ENCODE results near the gene CHGA. TPM values are rescaled to one million over a fixed set of nuclear protein-coding genes. Genes with fewer than 3 reads are reported as not detected.

The CHGA gene, protein sequence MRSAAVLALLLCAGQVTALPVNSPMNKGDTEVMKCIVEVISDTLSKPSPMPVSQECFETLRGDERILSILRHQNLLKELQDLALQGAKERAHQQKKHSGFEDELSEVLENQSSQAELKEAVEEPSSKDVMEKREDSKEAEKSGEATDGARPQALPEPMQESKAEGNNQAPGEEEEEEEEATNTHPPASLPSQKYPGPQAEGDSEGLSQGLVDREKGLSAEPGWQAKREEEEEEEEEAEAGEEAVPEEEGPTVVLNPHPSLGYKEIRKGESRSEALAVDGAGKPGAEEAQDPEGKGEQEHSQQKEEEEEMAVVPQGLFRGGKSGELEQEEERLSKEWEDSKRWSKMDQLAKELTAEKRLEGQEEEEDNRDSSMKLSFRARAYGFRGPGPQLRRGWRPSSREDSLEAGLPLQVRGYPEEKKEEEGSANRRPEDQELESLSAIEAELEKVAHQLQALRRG
- total RNA-seq = 0.29 TPM

GRCh38 chr14:92922883-92923743, at the start of gene CHGA:
Gene CHGA, plus strand, starts transcription at chr14:92923150. Its CDS starts 210 bp downstream, at chr14:92923360.
- DNase-seq (ENCODE audit: low spot score) = peak; percentile 51

DNA sequence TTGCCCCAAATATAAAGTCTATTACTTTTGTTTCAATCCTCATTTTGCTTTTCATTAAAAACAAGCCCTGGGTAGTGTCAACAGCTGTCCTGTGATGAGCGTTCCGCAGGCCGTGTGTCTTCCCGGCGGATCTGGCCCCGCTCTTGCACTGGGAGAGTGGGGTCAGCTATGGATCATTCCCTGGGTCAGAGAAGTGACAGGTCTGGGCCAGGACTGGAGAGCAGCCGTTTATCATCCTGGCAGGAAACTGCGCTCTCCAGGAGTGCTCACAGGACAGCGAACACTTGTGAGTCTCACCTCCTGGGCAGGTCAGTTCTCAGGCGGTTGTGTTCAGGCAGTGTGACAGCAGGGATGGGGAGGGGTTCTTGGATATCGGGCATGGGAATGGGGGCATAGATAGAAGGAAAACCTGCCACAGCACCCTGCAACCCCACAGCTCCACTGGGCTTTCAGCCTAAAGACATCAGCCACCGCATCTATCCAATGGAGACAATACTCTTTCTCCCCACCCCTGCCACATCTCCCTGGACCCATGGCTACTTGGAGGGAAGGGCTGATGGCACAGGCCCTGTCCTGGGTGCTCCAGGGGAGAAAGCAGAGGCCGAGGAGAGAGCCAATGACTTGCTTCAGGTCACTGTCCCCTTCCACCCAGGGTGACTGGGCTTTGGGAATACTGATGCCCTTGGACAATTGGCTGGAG, 47.8 kb upstream of the CHGA start:
- no peak for DNase-seq (ENCODE audit: low spot score)

DNA sequence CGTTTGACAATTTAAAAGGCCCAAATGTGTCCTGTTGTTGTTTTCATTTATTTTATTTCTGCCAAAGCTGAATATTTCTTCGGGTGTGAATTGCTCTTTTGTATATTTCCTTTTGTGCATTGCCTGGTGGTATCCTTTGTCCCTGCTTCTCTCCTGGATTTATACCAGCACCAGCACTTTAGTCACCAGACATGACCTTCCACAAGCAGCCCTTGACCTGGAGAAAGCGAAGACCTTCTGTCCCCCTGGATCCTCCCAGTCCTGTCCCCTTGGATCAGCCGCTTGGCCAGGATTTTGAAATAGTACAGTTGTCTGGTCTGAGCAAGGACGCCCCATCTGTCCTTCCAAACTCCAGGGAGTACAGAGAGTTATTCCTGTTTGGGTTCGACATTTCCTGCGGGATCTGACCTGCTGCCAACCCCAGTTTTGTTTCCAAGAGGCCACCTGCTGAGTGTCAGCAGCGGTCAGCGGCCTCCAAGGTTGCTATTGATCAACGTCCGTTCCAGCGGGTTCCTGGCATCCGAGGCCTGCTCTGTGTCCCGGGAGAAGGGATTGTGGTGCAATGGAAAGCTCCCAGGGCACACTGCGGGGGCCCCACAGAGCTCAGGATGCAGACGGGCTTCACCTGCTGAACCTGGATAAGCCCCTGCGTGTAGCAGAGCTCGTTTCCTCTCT, 45.1 kb upstream of the CHGA start:
- DNase-seq (ENCODE audit: low spot score) = peak; percentile 83

- no peak for DNase-seq (ENCODE audit: low spot score)
Observed at GRCh38 chr14:92880351-92880750, 42.6 kb upstream of the CHGA start.

GRCh38 chr14:92880851-92881250, 42.1 kb upstream of the CHGA start:
- peak; percentile 40 for DNase-seq (ENCODE audit: low spot score)

DNA sequence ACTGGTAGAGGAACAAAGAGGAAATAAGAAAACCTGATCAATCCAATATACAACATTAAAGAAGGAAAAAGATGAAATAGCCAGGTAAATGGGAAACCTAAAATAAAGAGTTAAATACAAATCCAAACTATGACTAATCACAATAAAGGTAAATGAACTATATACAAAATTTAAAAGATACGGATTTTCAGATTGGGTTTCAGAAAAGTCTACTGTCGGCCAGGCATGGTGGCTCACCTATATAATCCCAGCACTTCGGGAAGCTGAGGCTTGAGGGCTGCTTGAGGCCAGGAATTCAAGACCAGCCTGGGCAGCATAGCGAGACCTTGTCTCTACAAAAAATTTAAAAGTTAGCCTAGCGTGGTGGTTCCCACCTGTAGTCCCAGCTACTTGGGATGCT, 39.9 kb upstream of the CHGA start:
- DNase-seq (ENCODE audit: low spot score) = no peak

GRCh38 chr14:92884410-92884809, 38.5 kb upstream of the CHGA start:
- no peak for DNase-seq (ENCODE audit: low spot score)

GRCh38 chr14:92885279-92886061, 37.5 kb upstream of the CHGA start:
- no peak for DNase-seq (ENCODE audit: low spot score)

DNA sequence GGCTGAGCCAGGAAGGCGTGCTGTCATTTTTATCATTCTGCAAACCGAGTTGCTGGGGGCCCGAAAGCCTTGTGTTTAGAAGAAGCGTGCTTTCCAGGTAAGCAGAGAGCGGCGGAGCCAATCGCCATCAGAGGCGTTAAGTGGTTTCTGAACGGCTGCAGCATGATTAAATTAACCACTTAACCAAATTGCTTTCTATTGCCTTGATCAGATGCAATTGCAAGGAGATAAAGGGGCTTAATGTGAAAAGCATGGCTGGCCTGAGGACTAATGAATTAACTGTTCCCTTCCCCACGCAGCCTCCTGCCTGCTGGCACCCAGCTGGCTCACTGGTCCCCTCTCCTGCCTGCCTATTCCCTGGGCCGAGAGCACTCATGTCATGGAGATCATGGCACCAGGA, 36.6 kb upstream of the CHGA start:
- no peak for DNase-seq (ENCODE audit: low spot score)

DNA sequence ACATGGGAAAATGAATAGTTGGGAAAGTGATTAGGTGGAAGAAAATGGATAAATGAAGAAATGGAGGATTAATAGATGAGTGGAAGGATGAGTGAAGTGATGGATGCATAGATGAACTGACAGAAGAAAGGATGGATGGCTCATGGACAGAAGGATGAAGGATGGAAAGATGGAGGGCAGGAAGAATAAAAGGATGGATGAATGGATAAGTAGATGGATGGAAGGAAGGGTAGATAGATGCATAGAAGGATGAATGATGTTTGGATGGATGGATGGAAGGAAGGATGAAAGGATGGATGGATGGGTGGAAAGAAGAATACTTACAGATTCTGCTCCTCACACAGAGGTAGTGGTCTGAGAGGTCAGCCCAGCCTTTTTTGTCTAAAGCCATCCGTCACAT, 35.8 kb upstream of the CHGA start:
- DNase-seq (ENCODE audit: low spot score) = no peak

GRCh38 chr14:92888896-92889295, 34.1 kb upstream of the CHGA start:
- DNase-seq (ENCODE audit: low spot score) = no peak

- DNase-seq (ENCODE audit: low spot score) = no peak
Observed at GRCh38 chr14:92890830-92891588, 31.9 kb upstream of the CHGA start.

- no peak for DNase-seq (ENCODE audit: low spot score)
Observed at GRCh38 chr14:92892589-92892988, 30.4 kb upstream of the CHGA start.

DNA sequence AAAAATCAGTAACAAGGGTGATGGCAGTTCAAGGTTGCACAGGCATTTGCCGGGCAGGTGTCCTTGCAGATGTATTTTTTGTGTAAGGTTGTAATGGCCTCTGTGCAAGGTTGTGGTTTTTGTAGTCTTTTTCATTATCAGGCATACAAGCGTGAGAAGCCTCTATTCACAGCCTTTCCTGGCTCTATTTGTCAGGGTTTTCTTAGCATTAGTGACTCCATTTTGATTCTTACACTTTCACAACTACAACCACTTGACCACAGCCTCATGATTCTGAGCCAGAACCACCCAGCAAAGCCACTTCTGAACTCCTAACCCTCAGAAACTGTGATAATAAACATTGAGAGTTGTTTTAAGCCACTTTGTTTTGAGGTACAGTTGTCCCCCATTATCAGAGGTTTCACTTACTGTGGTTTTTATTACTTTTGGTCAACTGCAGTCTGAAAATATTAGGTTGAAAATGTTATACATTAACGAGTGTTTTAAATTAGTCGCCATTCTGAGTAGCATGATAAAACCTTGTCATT, 27.5 kb upstream of the CHGA start:
- DNase-seq (ENCODE audit: low spot score) = no peak

GRCh38 chr14:92897922-92898565, 24.9 kb upstream of the CHGA start:
- no peak for DNase-seq (ENCODE audit: low spot score)

DNA sequence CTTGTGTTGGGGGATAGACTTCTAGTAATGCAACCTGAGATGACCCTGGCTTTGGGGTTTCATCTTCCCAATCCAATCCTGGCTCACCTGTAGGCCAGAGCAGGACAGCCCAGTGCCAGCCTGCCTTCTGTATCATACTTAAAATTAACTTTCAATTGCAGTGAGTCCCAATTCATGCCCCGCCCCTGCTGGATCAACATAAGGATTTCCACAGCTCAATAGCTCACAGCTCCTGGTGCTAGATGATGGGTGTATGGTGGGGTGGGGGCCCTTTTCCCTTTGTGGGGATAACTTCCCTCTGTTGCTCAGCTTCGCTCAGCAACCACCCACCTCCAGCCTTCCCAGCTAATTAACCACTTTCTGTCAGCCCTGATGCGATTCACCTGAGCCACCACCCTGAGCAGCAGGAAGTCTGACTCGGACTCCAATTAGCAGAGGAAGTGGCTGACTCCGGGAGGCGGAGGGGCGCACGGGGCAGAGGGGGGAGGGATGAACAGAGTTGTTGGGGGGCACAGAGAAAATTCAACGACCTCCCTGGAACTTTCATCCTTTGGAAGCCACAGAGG, 24.3 kb upstream of the CHGA start:
- DNase-seq (ENCODE audit: low spot score) = no peak

GRCh38 chr14:92900660-92901059, 22.3 kb upstream of the CHGA start:
- no peak for DNase-seq (ENCODE audit: low spot score)

GRCh38 chr14:92902191-92902590, 20.8 kb upstream of the CHGA start:
- no peak for DNase-seq (ENCODE audit: low spot score)

- no peak for DNase-seq (ENCODE audit: low spot score)
Observed at GRCh38 chr14:92902726-92903125, 20.2 kb upstream of the CHGA start.
